Measurements from ENCODE around the gene ASB2.

ASB2 gene

GRCh38 chr14:93975791-93976476, 436 bp downstream of the ASB2 start:
- TF ChIP-seq CTCF (IDR thresholded peaks at IDR 0.05; ENCODE audit: low read depth, low read length, poor library complexity, severe bottlenecking) (no peak), EZH2phosphoT487 (IDR thresholded peaks at IDR 0.05; ENCODE audit: borderline replicate concordance, low read length) (no peak)
- H3F3A ChIP-seq (ENCODE audit: control insufficient read depth, insufficient read depth): peaks cover 27% of the 10 kb centered on the region
- H3K4me2 ChIP-seq (ENCODE audit: low read length): peak overlapping the region; percentile 91
- peaks cover 83% of the 10 kb centered on the region for H3K4me1 ChIP-seq (ENCODE audit: control insufficient read depth, low read length)
- H3K79me2 ChIP-seq (ENCODE audit: control insufficient read depth, low read length): no peaks in the 10 kb centered on the region
- H3K4me3 ChIP-seq (ENCODE audit: low read length): peak overlapping the region; percentile 72
- no peaks in the 10 kb centered on the region for H3K36me3 ChIP-seq (ENCODE audit: control insufficient read depth, low read length)
- no peaks in the 10 kb centered on the region for H3K9me2 ChIP-seq (replicated peaks; ENCODE audit: control insufficient read depth, low read length)
- peak overlapping the region; percentile 86 for H3K27ac ChIP-seq (ENCODE audit: low read depth, low read length)
- H4K20me1 ChIP-seq (ENCODE audit: control insufficient read depth, insufficient read depth, low read depth, low read length): no peaks in the 10 kb centered on the region
- H3K9me3 ChIP-seq (ENCODE audit: control insufficient read depth, insufficient read depth, low read length): no peaks in the 10 kb centered on the region
- H3K27me3 ChIP-seq (ENCODE audit: control insufficient read depth, low read length): no peaks in the 10 kb centered on the region

DNA sequence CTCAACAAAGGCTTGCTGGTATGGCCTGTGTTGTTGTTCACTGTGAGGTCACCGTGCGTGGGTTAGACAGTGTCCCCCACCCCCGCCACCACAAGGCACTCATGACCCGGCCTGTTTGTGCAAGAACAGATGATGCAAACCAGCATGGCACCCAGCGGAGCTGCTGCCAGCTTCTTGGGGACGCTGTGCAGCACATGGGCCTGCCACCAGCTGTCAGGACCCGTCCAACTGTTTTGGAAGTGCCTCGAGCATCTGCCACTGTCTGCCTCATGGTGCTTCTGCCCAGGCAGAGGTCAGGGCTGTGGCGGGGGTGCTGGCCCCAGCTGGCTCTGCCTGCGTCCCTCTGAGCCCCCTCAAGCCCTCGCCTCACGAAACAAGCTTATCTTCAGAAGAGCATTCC, 1.5 kb downstream of the ASB2 start:
- no peaks in the 10 kb centered on the region for H3K9me2 ChIP-seq (replicated peaks; ENCODE audit: control insufficient read depth, low read length)
- no peaks in the 10 kb centered on the region for H4K20me1 ChIP-seq (ENCODE audit: control insufficient read depth, insufficient read depth, low read depth, low read length)
- H3K4me2 ChIP-seq (ENCODE audit: low read length): peak overlapping the region; percentile 91
- H3F3A ChIP-seq (ENCODE audit: control insufficient read depth, insufficient read depth): peaks cover 30% of the 10 kb centered on the region
- no peaks in the 10 kb centered on the region for H3K36me3 ChIP-seq (ENCODE audit: control insufficient read depth, low read length)
- peaks cover 94% of the 10 kb centered on the region for H3K4me1 ChIP-seq (ENCODE audit: control insufficient read depth, low read length)
- peak overlapping the region; percentile 72 for H3K4me3 ChIP-seq (ENCODE audit: low read length)
- no peaks in the 10 kb centered on the region for H3K79me2 ChIP-seq (ENCODE audit: control insufficient read depth, low read length)
- no peaks in the 10 kb centered on the region for H3K9me3 ChIP-seq (ENCODE audit: control insufficient read depth, insufficient read depth, low read length)
- no peak for TF ChIP-seq CTCF (IDR thresholded peaks at IDR 0.05; ENCODE audit: low read depth, low read length, poor library complexity, severe bottlenecking)
- no peak for TF ChIP-seq EZH2phosphoT487 (IDR thresholded peaks at IDR 0.05; ENCODE audit: borderline replicate concordance, low read length)
- H3K27me3 ChIP-seq (ENCODE audit: control insufficient read depth, low read length): no peaks in the 10 kb centered on the region
- H3K27ac ChIP-seq (ENCODE audit: low read depth, low read length): peak overlapping the region; percentile 86

DNA sequence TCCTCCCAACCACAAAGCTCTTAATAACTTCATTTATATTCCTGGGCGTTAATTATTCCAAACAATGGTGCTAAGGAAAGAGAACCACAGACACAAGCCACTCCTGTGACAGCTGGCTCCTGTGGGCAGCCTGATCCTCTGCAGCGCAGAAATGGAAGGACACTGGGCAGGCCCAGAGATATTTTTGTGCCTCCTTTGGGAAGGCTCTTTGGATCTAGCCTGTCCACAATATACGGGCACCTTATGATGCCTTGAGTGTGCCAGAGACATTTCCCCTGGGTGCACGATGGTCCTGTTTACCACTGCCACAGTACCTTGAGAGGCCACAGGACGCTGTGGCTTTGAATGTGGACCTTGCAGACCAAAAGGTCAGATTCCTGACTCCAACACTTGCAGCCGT, 2.1 kb downstream of the ASB2 start:
- Histone ChIP-seq H3K27ac (ENCODE audit: low read depth, low read length) (peak overlapping the region; percentile 12; the same call in 1 of the 2 replicates), H3K9me2 (replicated peaks; ENCODE audit: control insufficient read depth, low read length) (no peaks in the 10 kb centered on the region), H3F3A (ENCODE audit: control insufficient read depth, insufficient read depth) (peaks cover 29% of the 10 kb centered on the region), H3K4me2 (ENCODE audit: low read length) (peak overlapping the region; percentile 91), H3K4me3 (ENCODE audit: low read length) (peak overlapping the region; percentile 72; the same call in 1 of the 2 replicates), H3K9me3 (ENCODE audit: control insufficient read depth, insufficient read depth, low read length) (no peaks in the 10 kb centered on the region), H3K4me1 (ENCODE audit: control insufficient read depth, low read length) (peaks cover 99% of the 10 kb centered on the region), H3K36me3 (ENCODE audit: control insufficient read depth, low read length) (no peaks in the 10 kb centered on the region), H4K20me1 (ENCODE audit: control insufficient read depth, insufficient read depth, low read depth, low read length) (no peaks in the 10 kb centered on the region), H3K27me3 (ENCODE audit: control insufficient read depth, low read length) (no peaks in the 10 kb centered on the region), H3K79me2 (ENCODE audit: control insufficient read depth, low read length) (no peaks in the 10 kb centered on the region)
- no peak for TF ChIP-seq CTCF (IDR thresholded peaks at IDR 0.05; ENCODE audit: low read depth, low read length, poor library complexity, severe bottlenecking)
- no peak for TF ChIP-seq EZH2phosphoT487 (IDR thresholded peaks at IDR 0.05; ENCODE audit: borderline replicate concordance, low read length)

Measured in DOHH2 (cell line).